ENCODE data around the gene SLIT3.
"Not testable (repeated sequence)": the region's sequence is repeated elsewhere in the genome, so short reads cannot be mapped to it uniquely, and the experiment has no call there.

The SLIT3 gene

GRCh38 chr5:169216866-169217265 lies 84.1 kb downstream of the SLIT3 start:
- no peak for DNase-seq

- no peak for DNase-seq
Measured at GRCh38 chr5:169213479-169213878, 87.5 kb downstream of the SLIT3 start.

- DNase-seq, result not testable (repeated sequence)
Measured at GRCh38 chr5:169211761-169212160, 89.2 kb downstream of the SLIT3 start.

GRCh38 chr5:169204788-169205400 lies 96.0 kb downstream of the SLIT3 start:
- no peak for DNase-seq

GRCh38 chr5:169202969-169203368 lies 98.0 kb downstream of the SLIT3 start:
- DNase-seq, result no peak

- no peak for DNase-seq
Measured at GRCh38 chr5:169201597-169201996, 99.3 kb downstream of the SLIT3 start.

GRCh38 chr5:169200125-169200778 lies 100.7 kb downstream of the SLIT3 start:
- no peak for DNase-seq

- DNase-seq, result no peak
Measured at GRCh38 chr5:169197343-169197742, 103.6 kb downstream of the SLIT3 start.

GRCh38 chr5:169196059-169196458 lies 104.9 kb downstream of the SLIT3 start:
- DNase-seq, result no peak

GRCh38 chr5:169195601-169196000 lies 105.3 kb downstream of the SLIT3 start:
- DNase-seq, result no peak

- DNase-seq, result no peak
Measured at GRCh38 chr5:169192536-169192935, 108.4 kb downstream of the SLIT3 start.

- DNase-seq, result no peak
Measured at GRCh38 chr5:169190849-169191248, 110.1 kb downstream of the SLIT3 start.

- DNase-seq, result no peak
Measured at GRCh38 chr5:169185626-169186025, 115.3 kb downstream of the SLIT3 start.

- no peak for DNase-seq
Measured at GRCh38 chr5:169183576-169183975, 117.4 kb downstream of the SLIT3 start.

GRCh38 chr5:169182797-169183196 lies 118.1 kb downstream of the SLIT3 start:
- DNase-seq, result no peak

- DNase-seq, result no peak
Measured at GRCh38 chr5:169181814-169182213, 119.1 kb downstream of the SLIT3 start.

- no peak for DNase-seq
Measured at GRCh38 chr5:169178754-169179153, 122.2 kb downstream of the SLIT3 start.

- no peak for DNase-seq
Measured at GRCh38 chr5:169178274-169178673, 122.7 kb downstream of the SLIT3 start.

- no peak for DNase-seq
Measured at GRCh38 chr5:169176709-169177694, 123.9 kb downstream of the SLIT3 start.

GRCh38 chr5:169175733-169176132 lies 125.2 kb downstream of the SLIT3 start:
- DNase-seq, result no peak

GRCh38 chr5:169174923-169175322 lies 126.0 kb downstream of the SLIT3 start:
- no peak for DNase-seq

- DNase-seq, result no peak
Measured at GRCh38 chr5:169173372-169173771, 127.6 kb downstream of the SLIT3 start.

GRCh38 chr5:169171515-169171914 lies 129.4 kb downstream of the SLIT3 start:
- no peak for DNase-seq

- DNase-seq, result no peak
Measured at GRCh38 chr5:169169783-169170182, 131.2 kb downstream of the SLIT3 start.

All from activated CD8-positive, alpha-beta memory T cell treated with anti-CD3 and anti-CD28 coated beads, Interleukin-2, amount 50 U/mL, for 4 hours (primary cell).